ENCODE results near the gene NTF4.
"Not testable (repeated sequence)": the region's sequence is repeated elsewhere in the genome, so short reads cannot be mapped to it uniquely, and the experiment has no call there.

The NTF4 gene

GRCh38 chr19:49056902-49057596 is 7.6 kb downstream of the NTF4 start:
- DNase-seq (ENCODE audit: low read depth): not testable (repeated sequence)

- DNase-seq (ENCODE audit: low read depth): peak; percentile 41
Observed at GRCh38 chr19:49056101-49056901, 8.3 kb downstream of the NTF4 start.

GRCh38 chr19:49050376-49051033 is 14.1 kb downstream of the NTF4 start:
- not testable (repeated sequence) for DNase-seq (ENCODE audit: low read depth)

- DNase-seq (ENCODE audit: low read depth): not testable (repeated sequence)
Observed at GRCh38 chr19:49049834-49050233, 14.8 kb downstream of the NTF4 start.

- not testable (repeated sequence) for DNase-seq (ENCODE audit: low read depth)
Observed at GRCh38 chr19:49049011-49049410, 15.6 kb downstream of the NTF4 start, which contains the start of gene CGB8. Gene CGB8, minus strand, starts transcription at chr19:49049111. Its CDS starts 372 bp downstream, at chr19:49048739.

GRCh38 chr19:49043548-49043947 is 21.1 kb downstream of the NTF4 start, which contains the start of gene CGB5:
Gene CGB5, plus strand, starts transcription at chr19:49043848. Its CDS starts 362 bp downstream, at chr19:49044210.
- not testable (repeated sequence) for DNase-seq (ENCODE audit: low read depth)

GRCh38 chr19:49042666-49043065 is 22.0 kb downstream of the NTF4 start:
- DNase-seq (ENCODE audit: low read depth): not testable (repeated sequence)

GRCh38 chr19:49042177-49042576 is 22.4 kb downstream of the NTF4 start:
- DNase-seq (ENCODE audit: low read depth): no peak

- not testable (repeated sequence) for DNase-seq (ENCODE audit: low read depth)
Observed at GRCh38 chr19:49039736-49040135, 24.9 kb downstream of the NTF4 start.

GRCh38 chr19:49038557-49039276 is 25.9 kb downstream of the NTF4 start:
- DNase-seq (ENCODE audit: low read depth): not testable (repeated sequence)

GRCh38 chr19:49038111-49038510 is 26.5 kb downstream of the NTF4 start:
- DNase-seq (ENCODE audit: low read depth): not testable (repeated sequence)

- DNase-seq (ENCODE audit: low read depth): peak; percentile 38
Observed at GRCh38 chr19:49036815-49037214, 27.8 kb downstream of the NTF4 start, which contains the start of gene CGB1. Gene CGB1, minus strand, starts transcription at chr19:49036895. Its CDS starts 184 bp downstream, at chr19:49036711.

- DNase-seq (ENCODE audit: low read depth): peak; percentile 57
Observed at GRCh38 chr19:49031642-49032301, 32.8 kb downstream of the NTF4 start, which contains the start of gene CGB2. Gene CGB2, plus strand, starts transcription at chr19:49031890. Its CDS starts 206 bp downstream, at chr19:49032096.

GRCh38 chr19:49030323-49030722 is 34.3 kb downstream of the NTF4 start:
- DNase-seq (ENCODE audit: low read depth): not testable (repeated sequence)

GRCh38 chr19:49029749-49030148 is 34.9 kb downstream of the NTF4 start:
- DNase-seq (ENCODE audit: low read depth): not testable (repeated sequence)

- not testable (repeated sequence) for DNase-seq (ENCODE audit: low read depth)
Observed at GRCh38 chr19:49028686-49029085, 35.9 kb downstream of the NTF4 start.

- DNase-seq (ENCODE audit: low read depth): not testable (repeated sequence)
Observed at GRCh38 chr19:49025599-49025998, 39.0 kb downstream of the NTF4 start.

- DNase-seq (ENCODE audit: low read depth): not testable (repeated sequence)
Observed at GRCh38 chr19:49025088-49025487, 39.5 kb downstream of the NTF4 start.

GRCh38 chr19:49024233-49024632 is 40.4 kb downstream of the NTF4 start, which contains the start of gene CGB3:
Gene CGB3, minus strand, starts transcription at chr19:49024333. Its CDS starts 362 bp downstream, at chr19:49023971.
- DNase-seq (ENCODE audit: low read depth): not testable (repeated sequence)

GRCh38 chr19:49022116-49022515 is 42.5 kb downstream of the NTF4 start:
- DNase-seq (ENCODE audit: low read depth): no peak
